CD4-positive, CD25-positive, alpha-beta regulatory T cell (primary cell): ENCODE measurements around the gene CD59. TPM values are rescaled to one million over a fixed set of nuclear protein-coding genes. Genes with fewer than 3 reads are reported as not detected.
"Not testable (repeated sequence)": the region's sequence is repeated elsewhere in the genome, so short reads cannot be mapped to it uniquely, and the experiment has no call there.

Experiments used
- ATAC-seq, 2 donors: fragments of 150-1000 bp; cut with Tn5 transposase; one replicate each; pipeline ENCODE4 v1.10.0; 2021; ENCODE audit warnings: low read depth in 2 of 2, moderate number of reproducible peaks in 2 of 2, moderate library complexity in 1 of 2
- DNase-seq, 3 donors: peaks; one replicate each; pipeline versions ENCODE4 v3.0.0 to v3.0.0-alpha.2; 2012 to 2022; ENCODE audit warnings: mixed read lengths in 1 of 3
- H3K27ac ChIP-seq: one replicate; pipeline ENCODE4 v1.7.0; 2013; ENCODE audit warnings: mild to moderate bottlenecking, low read length; ENCODE audit not compliant: insufficient read depth, poor library complexity, severe bottlenecking
- H3K27me3 ChIP-seq: one replicate; pipeline ENCODE4 v1.7.0; 2013; ENCODE audit warnings: low read length; ENCODE audit not compliant: control insufficient read depth, insufficient read depth
- H3K36me3 ChIP-seq: one replicate; pipeline ENCODE4 v1.7.0; 2013; ENCODE audit warnings: mild to moderate bottlenecking, low read length, moderate library complexity; ENCODE audit not compliant: control insufficient read depth, insufficient read depth
- H3K4me1 ChIP-seq: 2 replicates; pipeline ENCODE4 v1.7.0; 2013; ENCODE audit warnings: mild to moderate bottlenecking, low read length; ENCODE audit not compliant: insufficient read depth, control insufficient read depth, poor library complexity, severe bottlenecking
- H3K4me3 ChIP-seq: one replicate; pipeline ENCODE4 v1.7.0; 2013; ENCODE audit warnings: low read depth, mild to moderate bottlenecking, low read length, moderate library complexity
- H3K9me3 ChIP-seq, 2 experiments: 1 replicate in 1 of 2; 2 replicates in 1 of 2; pipeline ENCODE4 v1.7.0; 2013; ENCODE audit warnings: low read length in 2 of 2, mild to moderate bottlenecking in 1 of 2, moderate library complexity in 1 of 2; ENCODE audit not compliant: control insufficient read depth in 2 of 2
- H3K27ac Mint-ChIP-seq, 3 donors: one replicate each; pipeline ENCODE4 v1.8.0; 2020 to 2022; ENCODE audit warnings: mild to moderate bottlenecking in 3 of 3, mixed read lengths in 3 of 3, moderate library complexity in 2 of 3
- H3K27me3 Mint-ChIP-seq: one replicate; pipeline ENCODE4 v1.8.0; 2022; ENCODE audit warnings: mild to moderate bottlenecking, mixed read lengths
- H3K36me3 Mint-ChIP-seq: one replicate; pipeline ENCODE4 v1.8.0; 2020; ENCODE audit warnings: mixed read lengths
- H3K4me1 Mint-ChIP-seq, 4 donors: one replicate each; pipeline ENCODE4 v1.8.0; 2020 to 2022; ENCODE audit warnings: mixed read lengths in 4 of 4, mild to moderate bottlenecking in 1 of 4
- H3K4me3 Mint-ChIP-seq, 4 donors: one replicate each; pipeline ENCODE4 v1.8.0; 2020 to 2022; ENCODE audit warnings: mild to moderate bottlenecking in 4 of 4, mixed read lengths in 4 of 4, moderate library complexity in 3 of 4
- H3K9me3 Mint-ChIP-seq, 7 donors: one replicate each; pipeline ENCODE4 v1.8.0; 2020 to 2022; ENCODE audit warnings: mixed read lengths in 7 of 7, mild to moderate bottlenecking in 3 of 7, moderate library complexity in 2 of 7
- polyA plus RNA-seq, 4 donors: library from polyadenylated mRNA; unstranded; fragments of 300-500 nt; fragmentation: Illumina TruSeq; gene quantifications; one replicate each; pipeline ENCODE4 v1.2.3, GENCODE V29; 2021
- total RNA-seq: library from RNA; stranded (reverse); gene quantifications from one replicate; pipeline ENCODE4 v1.2.3, GENCODE V29; 2022

Gene CD59
- total and polyA plus RNA-seq, 5 donors from 2014 or later, result 80.3 to 388 (median 190) TPM

DNA sequence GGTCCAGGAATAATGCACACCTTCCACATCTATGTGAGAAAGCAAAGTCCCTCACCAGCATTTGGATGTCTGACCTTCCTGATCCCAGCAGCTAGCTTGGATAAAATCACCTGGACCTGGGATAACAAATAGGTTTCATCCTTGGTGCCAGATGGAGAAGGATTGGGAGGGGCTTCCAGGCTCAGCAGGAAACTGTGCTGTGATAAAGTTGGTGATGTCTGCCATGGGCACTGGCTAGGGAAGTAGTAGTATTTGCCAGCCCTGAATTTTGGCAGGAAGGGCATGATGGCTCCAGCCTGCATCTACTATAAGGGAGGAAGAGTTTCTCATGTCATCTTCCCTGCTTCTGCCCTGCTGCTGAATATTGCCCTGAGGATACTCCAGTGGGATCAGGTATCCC is 73.1 kb downstream of the CD59 start:
- Mint-ChIP-seq H3K36me3 (no peaks in the 10 kb centered on the region), H3K27me3 (peaks cover 11% of the 10 kb centered on the region), H3K9me3 (no peaks in the 10 kb centered on the region), H3K4me1 (no peaks in the 10 kb centered on the region), H3K27ac (no peak overlapping the region), H3K4me3 (no peak overlapping the region)
- Histone ChIP-seq H3K9me3 (no peaks in the 10 kb centered on the region), H3K36me3 (no peaks in the 10 kb centered on the region), H3K4me3 (no peak overlapping the region), H3K27ac (no peak overlapping the region), H3K27me3 (no peaks in the 10 kb centered on the region), H3K4me1 (no peaks in the 10 kb centered on the region)
- DNase-seq, result no peak
- ATAC-seq, result no peak

- not testable (repeated sequence) for H3K27ac Mint-ChIP-seq, DNase-seq, ATAC-seq, H3K36me3 ChIP-seq, H3K4me3 Mint-ChIP-seq, H3K4me3 ChIP-seq, H3K36me3 Mint-ChIP-seq, H3K9me3 Mint-ChIP-seq, H3K27ac ChIP-seq, H3K4me1 ChIP-seq, H3K9me3 ChIP-seq, H3K27me3 Mint-ChIP-seq, H3K27me3 ChIP-seq, H3K4me1 Mint-ChIP-seq
These were observed 74.7 kb downstream of the CD59 start for GRCh38 chr11:33661526-33661925.

GRCh38 chr11:33660962-33661361 is 75.3 kb downstream of the CD59 start:
- Histone ChIP-seq H3K27ac (no peak overlapping the region), H3K36me3 (no peaks in the 10 kb centered on the region), H3K27me3 (no peaks in the 10 kb centered on the region), H3K4me1 (no peaks in the 10 kb centered on the region), H3K4me3 (no peak overlapping the region), H3K9me3 (no peaks in the 10 kb centered on the region)
- Mint-ChIP-seq H3K4me3 (no peak overlapping the region), H3K36me3 (no peaks in the 10 kb centered on the region), H3K27me3 (no peaks in the 10 kb centered on the region), H3K9me3 (no peaks in the 10 kb centered on the region), H3K27ac (no peak overlapping the region), H3K4me1 (no peaks in the 10 kb centered on the region)
- no peak for DNase-seq
- ATAC-seq, result no peak

DNA sequence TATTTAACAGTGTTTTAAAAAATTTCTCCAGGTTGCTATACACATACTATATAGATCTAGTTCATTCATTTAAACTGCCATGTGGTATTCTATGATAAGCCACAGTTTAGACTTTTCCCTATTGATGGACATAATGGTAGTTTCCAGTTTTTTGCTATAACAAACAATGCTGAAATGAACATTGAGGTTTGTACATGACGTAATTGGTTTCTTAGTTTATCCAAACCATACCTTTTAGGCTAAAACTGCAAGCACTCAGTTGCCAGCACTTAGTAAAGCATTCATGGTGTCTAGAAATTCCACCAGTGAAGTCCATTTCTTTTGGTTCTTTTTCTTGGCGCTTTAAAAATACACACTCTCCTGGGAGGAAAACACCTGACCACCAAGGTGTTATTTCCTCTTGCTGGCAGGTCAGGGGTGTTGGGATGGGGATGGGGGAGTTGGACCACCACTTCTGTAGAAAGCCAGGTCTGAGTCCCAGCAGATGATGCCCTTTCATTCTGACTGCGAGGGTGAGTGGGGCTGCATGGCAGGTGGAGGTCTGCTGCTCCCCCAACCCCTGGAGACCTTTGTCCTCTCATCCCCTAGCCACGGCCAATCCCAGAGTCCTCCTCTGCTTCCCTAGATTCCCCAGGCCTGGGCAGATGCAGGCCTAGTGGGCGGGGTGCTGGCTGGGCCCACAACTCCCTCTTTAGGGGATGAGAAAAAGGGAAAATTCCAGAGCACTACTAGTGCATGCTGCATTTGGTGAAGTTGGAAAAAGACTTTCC is 76.7 kb downstream of the CD59 start:
- Histone ChIP-seq H3K4me3 (no peak overlapping the region), H3K27me3 (no peaks in the 10 kb centered on the region), H3K4me1 (no peaks in the 10 kb centered on the region), H3K9me3 (no peaks in the 10 kb centered on the region), H3K27ac (no peak overlapping the region), H3K36me3 (no peaks in the 10 kb centered on the region)
- Mint-ChIP-seq H3K27ac (no peak overlapping the region), H3K4me1 (no peaks in the 10 kb centered on the region), H3K27me3 (peaks cover 3% of the 10 kb centered on the region), H3K9me3 (no peaks in the 10 kb centered on the region), H3K36me3 (no peaks in the 10 kb centered on the region), H3K4me3 (no peak overlapping the region)
- ATAC-seq (no peak), DNase-seq (no peak)

DNA sequence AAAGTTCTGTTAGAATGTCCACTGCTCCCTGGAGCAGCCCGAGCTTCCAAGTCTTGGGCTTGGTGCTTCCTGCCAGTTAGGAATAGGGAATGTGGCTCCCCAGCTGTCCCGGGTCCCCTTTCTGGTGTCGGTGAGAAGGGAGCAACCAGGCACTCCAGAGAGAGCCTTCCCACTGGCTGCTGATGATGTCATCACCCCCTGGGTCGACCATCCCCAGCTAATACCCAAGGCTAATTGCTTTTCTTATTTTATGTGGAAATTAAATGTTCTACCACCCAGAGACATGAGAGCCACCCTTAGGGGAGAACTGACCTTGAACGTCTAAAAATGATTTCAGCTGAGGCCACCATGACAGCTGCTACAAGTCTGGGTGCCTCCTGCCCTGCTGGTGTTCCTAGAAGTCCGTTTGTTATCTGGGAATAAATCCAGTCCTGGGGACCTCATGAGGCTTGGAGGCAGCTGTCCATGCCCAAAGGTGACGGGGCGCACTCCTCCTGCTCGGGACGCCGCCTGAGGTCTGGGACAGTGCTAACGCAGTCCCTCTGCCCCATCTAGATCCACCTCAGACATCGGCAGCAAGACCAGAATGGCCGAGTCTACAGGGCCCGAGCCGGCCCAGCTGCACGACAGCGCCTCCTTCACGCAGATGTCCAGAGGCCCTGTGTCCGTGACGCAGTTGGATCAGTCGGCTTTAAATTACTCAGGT is 77.9 kb downstream of the CD59 start:
- no peak overlapping the region for H3K27ac Mint-ChIP-seq
- Histone ChIP-seq H3K36me3 (no peaks in the 10 kb centered on the region), H3K9me3 (no peaks in the 10 kb centered on the region), H3K27me3 (no peaks in the 10 kb centered on the region), H3K27ac (no peak overlapping the region), H3K4me3 (no peak overlapping the region), H3K4me1 (no peaks in the 10 kb centered on the region)
- no peaks in the 10 kb centered on the region for H3K36me3 Mint-ChIP-seq
- no peak overlapping the region for H3K4me3 Mint-ChIP-seq
- DNase-seq (no peak), ATAC-seq (no peak)
- no peaks in the 10 kb centered on the region for H3K4me1 Mint-ChIP-seq
- peaks cover 4% of the 10 kb centered on the region for H3K27me3 Mint-ChIP-seq
- H3K9me3 Mint-ChIP-seq, result no peaks in the 10 kb centered on the region

DNA sequence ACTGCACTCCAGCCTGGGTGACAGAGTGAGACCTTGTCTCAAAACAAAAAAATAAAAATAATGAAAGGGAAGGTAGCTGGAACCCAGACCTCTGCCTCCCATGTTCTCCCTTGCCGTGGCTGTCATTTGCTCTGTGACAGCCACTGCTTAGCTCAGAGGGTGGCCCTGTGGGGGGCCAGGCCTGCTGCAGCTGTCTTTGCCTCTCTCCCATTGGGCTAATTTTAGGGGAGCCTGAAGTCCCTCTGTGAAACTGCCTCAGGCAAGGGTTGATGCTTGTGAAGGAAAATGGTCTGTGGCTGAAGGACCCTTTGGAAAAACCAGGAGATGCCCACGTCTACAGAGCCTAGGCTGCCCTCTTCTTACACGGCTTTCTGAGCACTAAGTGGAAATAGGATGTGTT is 78.5 kb downstream of the CD59 start:
- no peak overlapping the region for H3K4me3 Mint-ChIP-seq
- no peak overlapping the region for H3K27ac Mint-ChIP-seq
- Histone ChIP-seq H3K4me1 (no peaks in the 10 kb centered on the region), H3K27me3 (no peaks in the 10 kb centered on the region), H3K4me3 (no peak overlapping the region), H3K27ac (no peak overlapping the region), H3K36me3 (no peaks in the 10 kb centered on the region), H3K9me3 (no peaks in the 10 kb centered on the region)
- H3K36me3 Mint-ChIP-seq, result no peaks in the 10 kb centered on the region
- ATAC-seq (no peak), DNase-seq (no peak)
- H3K9me3 Mint-ChIP-seq, result peaks cover 0 to 2% (median 0%) of the 10 kb centered on the region in 7 donors
- no peaks in the 10 kb centered on the region for H3K4me1 Mint-ChIP-seq
- peaks cover 9% of the 10 kb centered on the region for H3K27me3 Mint-ChIP-seq

- Histone ChIP-seq H3K27me3 (no peaks in the 10 kb centered on the region), H3K9me3 (no peaks in the 10 kb centered on the region), H3K4me1 (no peaks in the 10 kb centered on the region), H3K4me3 (no peak overlapping the region), H3K27ac (no peak overlapping the region), H3K36me3 (no peaks in the 10 kb centered on the region)
- Mint-ChIP-seq H3K9me3 (peaks cover 0 to 2% (median 0%) of the 10 kb centered on the region in 7 donors), H3K27ac (no peak overlapping the region), H3K4me1 (no peaks in the 10 kb centered on the region), H3K27me3 (peaks cover 9% of the 10 kb centered on the region), H3K4me3 (no peak overlapping the region), H3K36me3 (no peaks in the 10 kb centered on the region)
- no peak for ATAC-seq
- DNase-seq, result no peak
These were observed 79.5 kb downstream of the CD59 start for GRCh38 chr11:33656768-33657167.
